Stomach (tissue), 4 donors: ENCODE measurements around the gene UBAC1.

ENCODE experiments used
- EP300 ChIP-seq: sonication (generic); formaldehyde crosslinking; IDR thresholded peaks from one replicate; pipeline ENCODE4 v1.6.1; 2017; ENCODE audit warnings: antibody characterized with exemption
- POLR2A ChIP-seq, 4 donors: fragments of 450-650 bp; IDR thresholded peaks; one replicate each; pipeline ENCODE4 v1.6.1; 2016; ENCODE audit warnings: antibody characterized with exemption in 4 of 4, control low read depth in 2 of 4, mild to moderate bottlenecking in 1 of 4, moderate library complexity in 1 of 4
- TF ChIP-seq, protein P1 (sequence below), 7 experiments: fragments of 450-650 bp in 4 of 7; fragments of 200-600 bp in 3 of 7; sonication (generic) in 3 of 7; IDR thresholded peaks; one replicate each; pipeline ENCODE4 v1.5.1; 2016 to 2019; ENCODE audit warnings: antibody characterized with exemption in 7 of 7, control low read depth in 2 of 7, mild to moderate bottlenecking in 1 of 7

DNA sequence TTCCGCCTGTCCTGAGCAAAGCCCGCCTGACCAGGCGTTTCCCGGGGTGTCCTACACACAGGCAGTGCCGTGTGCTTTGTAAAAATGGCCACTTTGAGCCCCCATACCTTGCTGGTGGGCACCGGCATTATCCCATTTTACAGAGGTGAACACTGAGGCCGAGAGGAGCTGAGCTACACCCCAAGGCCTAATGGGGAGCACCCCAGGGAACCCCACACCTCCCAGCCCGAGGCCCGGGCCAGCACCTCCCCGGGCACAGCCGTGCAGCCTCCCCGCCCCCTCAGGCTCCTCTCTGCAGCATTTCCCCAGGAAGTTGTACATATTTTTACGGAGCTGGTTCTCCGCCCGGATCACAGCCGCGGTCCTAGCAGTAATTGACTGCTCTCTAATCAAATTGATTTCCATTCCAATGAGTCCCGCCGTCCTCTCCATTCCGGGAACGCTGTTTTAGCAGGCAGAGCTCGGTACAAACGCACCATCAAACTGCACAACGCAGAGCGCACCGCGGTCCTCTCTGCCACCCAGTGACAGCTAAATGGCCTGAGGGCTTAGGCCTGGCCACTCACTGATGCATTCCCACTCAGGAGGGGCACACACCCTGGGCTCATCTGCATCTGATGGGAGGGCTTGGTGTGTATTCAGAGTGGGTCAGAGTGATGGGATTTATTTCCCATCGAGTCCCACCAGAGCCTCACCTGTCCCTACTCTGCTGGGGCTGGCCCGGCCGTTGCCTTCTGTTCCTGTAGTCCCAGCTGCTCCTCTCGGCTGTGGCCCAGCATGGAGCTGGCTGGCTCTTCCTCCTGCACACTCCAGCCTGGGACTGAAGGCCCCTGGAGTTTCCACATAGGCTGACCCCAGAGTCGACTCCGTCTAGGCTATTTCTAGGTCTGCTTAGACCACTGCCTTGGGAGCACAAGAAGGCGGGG is 36.2 kb upstream of the UBAC1 start:
- no peak for TF ChIP-seq POLR2A (IDR thresholded peaks at IDR 0.05)
- TF ChIP-seq, protein P1, sequence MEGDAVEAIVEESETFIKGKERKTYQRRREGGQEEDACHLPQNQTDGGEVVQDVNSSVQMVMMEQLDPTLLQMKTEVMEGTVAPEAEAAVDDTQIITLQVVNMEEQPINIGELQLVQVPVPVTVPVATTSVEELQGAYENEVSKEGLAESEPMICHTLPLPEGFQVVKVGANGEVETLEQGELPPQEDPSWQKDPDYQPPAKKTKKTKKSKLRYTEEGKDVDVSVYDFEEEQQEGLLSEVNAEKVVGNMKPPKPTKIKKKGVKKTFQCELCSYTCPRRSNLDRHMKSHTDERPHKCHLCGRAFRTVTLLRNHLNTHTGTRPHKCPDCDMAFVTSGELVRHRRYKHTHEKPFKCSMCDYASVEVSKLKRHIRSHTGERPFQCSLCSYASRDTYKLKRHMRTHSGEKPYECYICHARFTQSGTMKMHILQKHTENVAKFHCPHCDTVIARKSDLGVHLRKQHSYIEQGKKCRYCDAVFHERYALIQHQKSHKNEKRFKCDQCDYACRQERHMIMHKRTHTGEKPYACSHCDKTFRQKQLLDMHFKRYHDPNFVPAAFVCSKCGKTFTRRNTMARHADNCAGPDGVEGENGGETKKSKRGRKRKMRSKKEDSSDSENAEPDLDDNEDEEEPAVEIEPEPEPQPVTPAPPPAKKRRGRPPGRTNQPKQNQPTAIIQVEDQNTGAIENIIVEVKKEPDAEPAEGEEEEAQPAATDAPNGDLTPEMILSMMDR (IDR thresholded peaks at IDR 0.05), result no peak
- no peak for TF ChIP-seq EP300
